DMS114 treated with DMSO at 0.1 percent for 48 hours (cell line): Measurements from ENCODE around the gene CLIP1.
"Not testable (repeated sequence)": the region's sequence is repeated elsewhere in the genome, so short reads cannot be mapped to it uniquely, and the experiment has no call there.

Experiments used
- DNase-seq: peaks from one replicate; lab custom pipeline; 2025; ENCODE audit not compliant: unreplicated experiment; lab: John Stamatoyannopoulos, UW

The CLIP1 gene

DNA sequence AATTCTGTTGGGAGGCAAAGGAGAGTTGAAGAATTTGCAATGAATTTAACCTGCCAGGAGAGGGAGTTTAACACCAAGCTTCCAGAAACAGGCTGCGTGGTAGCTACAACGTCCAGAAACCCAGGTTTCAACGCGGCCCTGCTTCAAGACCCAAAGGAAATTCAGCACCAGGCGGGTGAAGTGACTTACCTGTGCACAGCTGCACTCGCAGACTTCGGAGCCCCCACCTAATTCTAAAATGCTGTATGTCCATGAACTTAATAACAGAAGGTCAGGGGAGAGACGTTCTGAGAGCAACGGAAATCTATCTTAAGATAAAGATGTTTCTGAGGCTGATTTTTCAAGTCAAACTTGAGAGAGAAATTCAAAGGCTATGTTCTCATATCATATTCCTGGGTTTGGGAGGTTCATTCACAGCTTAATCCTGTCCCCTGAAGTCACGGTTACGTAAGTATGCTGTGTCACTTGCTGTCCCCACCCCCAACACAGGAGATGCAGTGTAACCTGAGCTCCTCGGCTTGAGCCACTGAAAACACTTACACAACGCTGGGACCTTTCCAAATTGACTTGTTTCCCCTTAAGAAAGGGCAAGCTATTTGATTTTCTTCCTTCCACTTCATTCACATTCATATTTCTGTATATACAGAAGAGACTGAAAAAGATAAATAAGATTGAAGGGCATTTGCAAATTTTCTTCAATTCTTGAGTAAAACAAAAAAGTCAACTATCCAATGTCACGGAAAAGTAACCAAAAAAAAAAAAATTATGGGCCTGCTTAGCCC is 22.7 kb downstream of the CLIP1 start:
- peak; percentile 84 for DNase-seq

DNA sequence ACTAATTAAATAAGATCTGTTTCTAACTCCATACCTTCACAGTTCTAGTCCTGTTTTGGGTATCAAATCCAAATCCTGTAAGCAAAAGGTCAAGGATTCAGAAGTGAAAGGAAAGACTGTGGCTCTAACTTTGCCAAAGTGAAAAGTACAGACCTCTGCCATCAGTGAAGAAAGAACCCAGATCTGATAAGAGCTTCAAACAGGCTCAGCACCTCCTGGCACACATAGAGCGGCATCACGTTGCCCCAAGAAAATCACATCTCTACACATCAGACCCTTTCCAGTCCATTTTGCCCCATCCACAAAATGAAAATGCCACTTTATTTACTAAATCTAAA is 23.2 kb downstream of the CLIP1 start:
- no peak for DNase-seq

DNA sequence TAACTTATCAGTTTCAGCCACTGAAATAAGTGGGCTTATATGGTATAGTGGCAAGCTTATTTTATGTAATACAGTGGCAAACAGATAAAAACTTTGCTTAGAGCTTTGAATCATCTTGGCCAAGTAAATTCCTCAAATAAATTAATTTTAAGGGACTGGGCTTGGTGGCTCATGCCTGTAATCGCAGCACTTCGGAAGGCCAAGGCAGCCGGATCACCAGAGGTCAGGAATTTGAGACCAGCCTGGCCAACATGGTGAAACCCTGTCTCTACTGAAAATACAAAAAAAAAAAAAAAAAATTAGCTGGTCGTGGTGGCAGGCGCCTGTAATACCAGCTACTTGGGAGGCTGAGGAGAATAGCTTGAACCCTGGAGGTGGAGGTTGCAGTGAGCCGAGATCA is 24.5 kb downstream of the CLIP1 start:
- DNase-seq = not testable (repeated sequence)

DNA sequence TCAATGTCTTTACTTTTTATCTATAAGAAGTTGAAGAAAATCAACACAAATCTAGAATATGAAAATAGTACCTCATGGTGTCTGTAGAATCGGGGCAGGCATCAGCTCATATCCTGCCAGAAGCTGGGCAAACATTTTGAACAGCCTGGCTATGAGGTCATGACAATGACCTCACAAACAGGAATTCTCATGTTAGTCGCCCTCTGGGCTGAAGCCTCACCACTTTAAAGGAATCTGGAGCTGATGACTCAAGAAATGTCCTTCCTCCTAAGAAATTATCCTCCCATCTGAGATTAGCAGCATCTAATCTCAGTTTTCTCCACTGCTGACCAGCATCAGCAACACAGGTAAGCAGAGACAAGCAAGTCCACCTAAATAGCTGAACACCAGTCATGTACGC is 27.1 kb downstream of the CLIP1 start:
- no peak for DNase-seq

DNA sequence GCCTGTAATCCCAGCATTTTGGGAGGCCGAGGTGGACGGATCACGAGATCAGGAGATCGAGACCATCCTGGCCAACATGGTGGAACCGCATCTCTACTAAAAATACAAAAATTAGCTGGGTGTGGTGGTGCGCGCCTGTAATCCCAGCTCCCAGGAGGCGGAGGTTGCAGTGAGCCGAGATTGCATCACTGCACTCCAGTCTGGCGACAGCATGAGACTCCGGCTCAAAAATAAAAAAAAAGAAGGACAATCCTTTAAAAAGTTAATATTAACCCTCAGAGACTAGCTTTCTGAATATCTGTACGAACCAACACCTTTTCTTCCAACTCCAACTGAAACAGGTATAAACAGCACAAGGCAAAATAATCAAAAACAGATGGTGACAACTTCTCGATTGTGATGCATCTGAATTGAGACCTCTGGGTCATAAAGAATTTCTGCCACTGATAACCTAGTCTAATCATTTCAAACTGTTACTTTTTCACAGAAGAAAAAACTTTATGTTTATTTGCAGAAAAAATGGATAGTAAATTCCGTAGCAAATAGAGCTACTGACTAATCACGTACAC is 27.8 kb downstream of the CLIP1 start:
- DNase-seq = no peak

DNA sequence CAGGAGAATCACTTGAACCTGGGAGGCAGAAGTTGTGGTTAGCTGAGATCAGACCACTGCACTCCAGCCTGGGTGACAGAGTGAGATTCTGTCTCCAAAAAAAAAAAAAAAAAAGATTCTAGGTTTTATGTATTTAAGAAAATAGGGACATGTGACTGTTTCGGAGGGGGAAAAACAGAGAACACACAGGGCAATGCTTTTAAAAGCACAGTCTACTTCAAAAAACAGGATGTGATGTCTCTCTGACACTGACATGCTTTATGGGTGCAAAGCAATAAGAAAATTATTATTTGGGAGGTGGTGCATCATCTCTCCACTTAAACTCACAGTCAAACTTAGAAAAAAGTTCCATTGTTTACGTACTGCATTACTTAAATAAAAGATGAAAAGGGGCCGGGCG is 28.7 kb downstream of the CLIP1 start:
- no peak for DNase-seq

DNA sequence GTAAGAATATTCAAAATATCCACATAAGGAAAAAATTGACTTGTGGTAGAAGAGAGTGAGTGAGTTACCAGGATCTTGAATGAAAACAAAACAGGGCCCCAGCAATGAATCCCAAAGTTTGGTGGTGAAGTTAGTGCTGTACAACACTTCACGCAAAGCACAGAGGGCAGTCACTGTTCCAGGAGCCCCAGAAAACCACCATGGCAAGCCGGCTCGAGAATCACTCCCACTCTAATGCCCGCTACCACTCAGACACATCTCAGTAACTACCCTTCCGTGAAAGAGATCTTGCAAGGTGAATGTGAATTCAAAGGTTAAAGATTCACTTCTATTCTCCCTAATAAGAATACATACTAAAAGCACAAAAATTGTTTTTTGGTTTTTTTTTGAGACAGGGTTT is 30.1 kb downstream of the CLIP1 start:
- no peak for DNase-seq

DNA sequence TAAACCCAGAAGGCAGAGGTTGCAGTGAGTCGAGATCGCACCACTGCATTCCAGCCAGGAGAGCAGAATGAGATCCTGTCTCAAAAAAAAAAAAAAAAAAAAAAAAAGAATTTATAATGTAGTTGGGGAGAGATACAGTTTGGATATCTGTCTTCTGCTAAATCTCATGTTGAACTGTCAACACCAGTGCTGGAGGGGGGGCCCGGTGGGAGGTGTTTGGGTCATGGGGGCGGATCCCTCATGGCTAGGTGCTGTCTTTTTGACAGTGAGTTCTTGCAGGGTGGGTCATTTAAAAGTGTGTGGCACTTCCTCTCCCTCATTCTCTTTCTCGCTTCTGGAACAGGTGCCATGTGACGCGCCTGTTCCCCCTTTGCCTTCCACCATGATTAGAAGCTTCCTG is 32.8 kb downstream of the CLIP1 start:
- DNase-seq = no peak

DNA sequence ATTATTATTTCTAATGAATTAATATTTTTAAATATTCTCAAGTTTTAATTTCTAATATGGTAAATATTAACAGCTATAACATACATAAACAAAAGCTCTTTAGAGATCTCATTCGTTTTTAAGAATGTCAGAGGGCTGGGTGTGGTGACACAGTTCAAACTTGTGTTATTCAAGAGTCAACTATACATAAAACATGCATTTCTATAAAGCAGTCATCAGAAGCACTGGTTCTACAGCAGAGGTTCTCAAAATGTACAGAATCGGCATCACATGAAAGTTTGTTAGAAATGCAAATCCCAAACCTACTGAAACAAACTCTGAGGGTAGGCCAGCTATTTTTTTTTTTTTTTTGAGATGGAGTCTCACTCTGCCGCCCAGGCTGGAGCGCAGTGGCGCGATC is 34.6 kb downstream of the CLIP1 start:
- no peak for DNase-seq

DNA sequence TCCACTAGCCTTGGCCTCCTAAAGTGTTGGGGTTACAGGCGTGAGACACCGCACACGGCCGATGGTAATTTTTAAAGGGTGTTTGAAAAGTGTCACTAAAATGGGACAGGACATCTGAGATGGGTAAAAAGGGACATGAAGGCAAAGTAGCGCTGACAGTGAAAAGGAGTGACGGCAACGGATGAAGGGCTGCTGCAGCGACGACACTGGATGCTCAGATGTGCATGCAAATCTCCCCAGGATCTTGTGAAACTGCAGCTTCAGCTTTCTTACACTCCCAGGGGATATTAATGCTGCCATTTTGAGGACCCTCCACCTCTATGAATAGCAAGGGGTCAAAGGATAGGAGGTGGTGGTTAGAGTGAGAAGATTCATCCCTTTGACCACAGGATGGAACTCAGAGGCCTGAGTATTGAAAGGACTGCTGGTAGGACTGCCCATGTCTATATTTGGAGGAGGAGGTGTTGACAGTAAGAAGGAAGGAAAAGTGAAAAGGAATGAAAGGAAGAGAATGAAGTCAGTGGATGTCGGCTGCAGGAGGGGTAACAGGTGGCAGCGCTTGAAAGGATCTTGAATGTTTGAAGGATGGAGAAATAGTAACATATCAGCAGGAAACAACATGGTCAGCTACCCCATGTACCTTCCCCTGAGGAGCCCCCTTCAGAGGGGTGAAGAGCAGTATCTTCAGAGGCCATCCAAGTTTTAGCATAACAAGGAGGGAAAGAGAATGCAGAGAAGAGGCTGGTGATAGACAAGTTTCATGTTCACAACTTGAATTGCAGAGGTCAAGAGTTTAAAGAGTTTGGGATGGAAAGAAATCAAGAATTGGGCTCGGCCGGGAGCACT is 37.1 kb downstream of the CLIP1 start:
- no peak for DNase-seq

DNA sequence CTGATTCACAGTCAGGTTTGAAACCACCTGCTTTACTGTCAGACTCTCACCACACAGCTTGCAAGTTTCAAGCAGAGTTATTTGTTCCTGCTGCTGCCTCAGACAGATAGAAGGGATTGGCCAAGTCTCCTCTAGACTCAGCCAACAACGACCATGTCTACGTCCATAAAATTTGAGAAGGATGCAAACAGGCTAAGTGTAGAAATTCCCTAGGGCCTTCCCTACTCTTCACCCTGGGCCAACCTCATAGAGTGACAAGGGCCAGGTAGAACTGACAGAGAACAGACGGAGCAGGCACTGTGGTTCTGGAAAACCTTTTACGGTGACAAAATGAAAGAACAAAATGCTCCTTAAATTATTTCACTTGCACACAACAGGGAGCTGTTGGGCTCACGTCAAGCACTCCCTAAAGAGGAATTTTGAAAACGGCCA is 39.5 kb downstream of the CLIP1 start:
- no peak for DNase-seq

DNA sequence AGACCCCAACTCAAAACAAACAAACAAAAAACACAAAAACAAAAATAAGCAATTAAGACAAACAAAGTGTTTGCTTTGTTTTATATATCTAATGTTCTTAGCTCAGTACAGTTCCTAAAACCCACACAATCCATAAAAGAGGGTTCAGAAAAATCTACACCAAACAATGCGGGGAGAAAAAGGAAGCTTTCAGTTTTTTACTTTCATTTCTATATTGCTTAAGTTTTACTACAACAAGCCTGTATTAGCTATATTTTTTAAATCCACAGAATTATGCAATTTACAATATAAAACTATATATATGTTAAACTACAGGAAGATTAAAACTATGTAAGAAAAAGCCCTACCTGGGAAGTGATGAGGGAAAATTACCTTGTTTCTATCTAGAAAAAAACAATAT is 41.4 kb downstream of the CLIP1 start:
- DNase-seq = no peak

DNA sequence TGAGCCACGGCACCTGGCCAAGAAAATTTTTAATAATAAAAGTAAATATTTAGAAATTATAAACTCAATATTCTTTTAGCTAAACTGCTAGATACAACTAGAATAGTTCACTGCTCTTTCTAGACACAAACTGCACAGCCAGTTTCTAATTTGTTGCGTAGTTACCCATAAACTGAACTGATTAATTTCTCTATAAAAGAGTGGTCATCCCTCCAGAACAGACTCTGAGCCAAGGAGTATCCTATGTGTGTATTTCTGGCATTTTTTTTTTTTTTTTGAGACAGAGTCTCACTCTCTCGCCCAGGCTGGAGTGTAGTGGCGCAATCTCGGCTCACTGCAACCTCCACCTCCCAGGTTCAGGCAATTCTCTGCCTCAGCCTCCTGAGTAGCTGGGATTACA is 45.7 kb downstream of the CLIP1 start:
- not testable (repeated sequence) for DNase-seq

DNA sequence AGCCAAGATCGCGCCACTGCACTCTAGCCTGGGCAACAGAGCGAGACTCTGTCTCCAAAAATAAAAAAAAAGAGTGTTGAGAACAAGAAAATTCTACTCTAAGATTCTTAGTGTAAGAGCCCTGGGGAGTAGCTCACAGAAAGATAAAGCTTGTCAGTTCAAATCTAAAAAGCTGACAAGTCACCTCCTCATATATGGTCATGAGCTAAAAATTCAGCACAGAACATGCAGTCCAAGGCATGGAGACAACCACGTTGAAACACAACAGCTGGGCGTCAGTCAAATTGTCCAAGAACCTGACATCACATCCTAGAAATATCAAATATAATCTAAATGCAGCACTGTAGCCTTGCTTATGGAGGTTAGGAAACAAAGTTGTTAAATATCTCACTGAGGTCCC is 47.8 kb downstream of the CLIP1 start:
- no peak for DNase-seq

DNA sequence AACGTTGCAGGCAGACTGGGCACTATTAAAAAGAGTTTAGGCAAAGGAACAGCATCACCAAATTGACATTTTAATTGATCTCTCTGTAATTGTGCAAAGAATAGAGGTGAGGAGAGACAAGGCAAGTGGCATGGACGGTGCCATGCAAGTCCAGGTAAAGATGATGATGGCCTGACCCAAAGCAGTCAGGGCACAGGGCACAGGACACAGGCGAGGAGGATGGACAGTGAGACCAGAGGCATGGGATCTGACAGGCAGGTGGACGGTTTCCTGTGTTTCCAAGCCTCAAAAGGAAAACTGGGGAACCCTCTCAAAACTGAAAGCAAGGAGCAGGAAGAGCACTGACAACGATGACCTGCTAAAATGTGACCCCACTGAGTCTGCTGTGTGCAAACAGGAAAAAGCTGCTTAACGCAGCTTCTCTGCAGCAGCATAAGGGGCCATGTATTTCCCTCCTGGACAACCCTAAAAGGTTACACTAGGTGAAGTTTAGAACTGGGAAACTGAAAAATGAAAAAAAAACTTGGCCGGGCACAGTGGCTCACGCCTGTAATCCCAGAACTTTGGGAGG is 50.9 kb downstream of the CLIP1 start:
- DNase-seq = no peak

DNA sequence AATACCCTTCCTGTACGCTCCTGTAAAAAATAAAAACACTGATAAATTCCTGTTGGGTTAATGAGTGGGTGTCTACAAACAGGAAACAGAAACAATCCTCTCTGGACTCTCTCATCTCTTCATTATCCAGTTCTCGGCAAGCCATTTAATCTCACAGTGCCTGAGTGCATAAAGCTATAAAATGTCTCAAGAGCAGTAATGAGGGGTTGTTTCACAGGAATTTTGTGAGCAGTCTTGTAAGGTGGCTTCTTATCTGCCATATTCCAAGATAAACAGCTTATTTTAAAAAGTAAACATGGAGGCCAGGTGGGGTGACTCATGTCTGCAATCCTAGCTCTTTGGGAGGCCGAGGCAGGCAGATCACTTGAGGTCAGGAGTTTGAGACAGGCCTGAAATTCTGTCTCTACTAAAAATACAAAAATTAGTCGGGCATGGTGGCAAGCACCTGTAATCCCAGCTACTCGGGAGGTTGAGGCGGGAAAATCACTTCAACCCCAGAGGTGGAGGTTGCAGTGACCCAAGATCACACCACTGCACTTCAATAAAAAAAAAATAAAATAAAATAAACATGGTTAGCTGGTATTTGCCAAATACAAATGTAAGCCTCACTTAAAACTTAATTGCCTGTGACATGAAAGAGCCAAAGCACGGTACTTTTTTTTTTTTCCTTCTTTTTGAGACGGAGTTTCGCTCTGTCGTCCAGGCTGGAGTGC is 54.0 kb downstream of the CLIP1 start:
- DNase-seq = no peak

DNA sequence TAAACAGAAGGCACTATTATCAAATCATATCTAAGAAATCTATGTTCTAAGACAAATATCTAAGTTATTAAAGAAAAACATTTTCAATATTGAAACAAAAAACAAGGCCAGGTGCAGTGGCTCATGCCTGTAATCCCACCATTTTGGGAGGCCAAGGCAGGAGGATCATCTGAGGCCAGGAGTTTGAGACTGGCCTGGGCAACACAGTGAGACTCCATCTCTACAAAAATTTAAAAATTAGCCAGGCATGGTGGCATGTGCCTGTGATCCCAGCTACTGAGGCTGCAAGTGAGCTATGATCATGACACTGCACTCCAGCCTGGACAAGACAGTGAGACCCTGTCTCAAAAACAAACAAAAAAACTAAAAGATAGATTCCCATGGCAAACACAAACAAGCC is 54.8 kb downstream of the CLIP1 start:
- DNase-seq = not testable (repeated sequence)

DNA sequence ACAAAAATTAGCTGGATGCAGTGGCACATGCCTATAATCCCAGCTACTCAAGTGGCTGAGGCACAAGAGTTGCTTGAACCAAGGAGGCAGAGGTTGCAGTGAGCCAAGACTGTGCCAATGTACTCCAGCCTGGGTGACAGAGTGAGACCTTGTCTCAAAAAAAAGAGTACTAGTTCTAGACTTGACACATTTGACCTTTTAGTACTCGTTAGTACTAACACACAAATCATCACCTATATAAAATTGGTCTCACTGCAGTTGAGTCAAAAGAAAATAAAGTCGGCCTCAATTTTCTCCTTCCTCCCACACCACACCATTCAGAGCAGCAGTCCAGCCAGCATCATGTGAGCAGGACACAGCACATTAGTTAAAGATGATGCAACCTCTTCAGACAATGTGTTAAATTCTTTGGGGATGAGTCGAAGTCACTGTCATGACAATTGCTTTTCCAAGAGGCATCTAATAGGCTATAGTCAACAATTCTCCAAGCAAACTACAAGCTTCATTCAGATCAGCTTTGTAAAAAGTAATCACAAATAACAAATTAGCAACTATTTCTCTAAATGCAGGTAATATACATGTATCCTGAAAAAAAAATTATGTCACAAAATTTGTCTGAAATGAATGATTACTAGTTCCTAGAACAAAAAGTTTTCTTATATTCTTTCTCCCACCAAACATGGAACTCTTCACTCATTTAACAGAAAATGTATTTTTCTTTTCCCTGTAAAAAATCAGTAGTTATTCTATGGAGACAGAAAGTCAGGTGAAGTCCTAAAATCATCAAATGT is 55.6 kb downstream of the CLIP1 start:
- no peak for DNase-seq

DNA sequence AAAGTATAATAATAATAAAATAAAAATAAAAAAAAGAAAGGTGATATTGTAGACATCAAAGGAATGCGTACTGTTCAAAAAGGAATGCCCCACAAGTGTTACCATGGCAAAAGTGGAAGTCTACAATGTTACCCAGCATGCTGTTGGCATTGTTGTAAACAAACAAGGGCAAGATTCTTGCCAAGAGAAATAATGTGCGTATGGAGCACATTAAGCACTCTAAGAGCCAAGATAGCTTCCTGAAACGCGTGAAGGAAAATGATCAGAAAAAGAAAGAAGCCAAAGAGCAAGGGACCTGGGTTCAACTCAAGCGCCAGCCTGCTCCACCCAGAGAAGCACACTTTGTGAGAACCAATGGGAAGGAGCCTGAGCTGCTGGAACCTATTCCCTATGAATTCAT is 57.2 kb downstream of the CLIP1 start:
- not testable (repeated sequence) for DNase-seq

DNA sequence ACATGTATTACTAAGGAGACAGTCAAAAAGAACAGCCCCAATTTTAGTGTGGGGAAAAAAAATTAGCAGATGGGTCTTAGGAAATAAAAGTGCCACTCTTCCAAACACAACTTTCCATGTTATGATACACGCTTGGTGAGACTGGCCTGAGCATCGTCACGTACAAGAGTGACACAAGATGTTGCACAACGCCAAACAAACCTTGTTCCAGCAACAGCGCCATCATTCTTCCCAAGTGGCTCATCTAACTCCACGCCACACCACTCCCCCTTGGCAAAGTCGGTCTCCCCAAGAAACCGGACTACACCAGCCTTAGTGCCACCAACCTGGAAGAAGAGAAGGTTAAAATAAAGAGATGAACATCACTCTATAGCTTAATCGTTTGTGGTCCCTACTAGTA is 58.7 kb downstream of the CLIP1 start:
- DNase-seq = no peak
